ENCODE measurements around the gene ADAMTS17.

GRCh38 chr15:99979371-99979770 lies 362.4 kb downstream of the ADAMTS17 start:
- TF ChIP-seq POLR2A (IDR thresholded peaks at IDR 0.05): no peak
- TF ChIP-seq CTCF (IDR thresholded peaks at IDR 0.05): no peak

All from heart left ventricle (tissue), 13 donors.